NCI-H1417 treated with DMSO at 0.1 percent for 48 hours (cell line): Measurements from ENCODE around the gene MAFF.
A peak's percentile ranks its signal among the peaks of the same experiment; 100 is the strongest.
"Not testable (repeated sequence)": the region's sequence is repeated elsewhere in the genome, so short reads cannot be mapped to it uniquely, and the experiment has no call there.

Experiments
- DNase-seq: peaks from one replicate; lab custom pipeline; 2025; lab: John Stamatoyannopoulos, UW

Gene MAFF

GRCh38 chr22:38226853-38227649 is 25.3 kb downstream of the MAFF start:
- no peak for DNase-seq

DNA sequence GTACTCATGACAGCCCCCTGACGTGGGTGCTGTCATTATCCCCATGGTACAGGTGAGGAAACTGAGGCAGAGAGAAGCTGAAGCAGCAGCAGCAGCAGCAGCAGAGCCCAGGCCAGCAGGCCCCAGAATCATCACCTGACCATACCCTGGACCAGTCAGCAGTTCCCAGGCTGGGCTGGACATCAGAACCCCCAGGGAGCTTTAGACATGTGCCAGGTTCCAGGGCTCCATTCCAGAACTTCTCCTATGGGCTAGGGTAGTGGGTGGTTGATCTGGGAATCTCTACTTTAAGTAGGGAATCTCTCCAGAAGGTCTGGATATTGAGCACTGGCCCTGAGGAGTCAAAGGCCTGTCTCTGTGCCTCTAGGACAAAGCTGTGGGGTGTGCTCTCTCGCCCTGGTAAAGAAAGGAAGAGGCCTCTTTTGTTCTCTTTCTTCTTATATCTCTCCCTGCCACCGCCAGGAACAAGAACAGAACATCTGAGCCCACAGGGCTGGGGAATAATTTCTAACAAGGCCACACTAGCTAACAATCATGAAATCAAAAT is 26.6 kb downstream of the MAFF start:
- DNase-seq: no peak

DNA sequence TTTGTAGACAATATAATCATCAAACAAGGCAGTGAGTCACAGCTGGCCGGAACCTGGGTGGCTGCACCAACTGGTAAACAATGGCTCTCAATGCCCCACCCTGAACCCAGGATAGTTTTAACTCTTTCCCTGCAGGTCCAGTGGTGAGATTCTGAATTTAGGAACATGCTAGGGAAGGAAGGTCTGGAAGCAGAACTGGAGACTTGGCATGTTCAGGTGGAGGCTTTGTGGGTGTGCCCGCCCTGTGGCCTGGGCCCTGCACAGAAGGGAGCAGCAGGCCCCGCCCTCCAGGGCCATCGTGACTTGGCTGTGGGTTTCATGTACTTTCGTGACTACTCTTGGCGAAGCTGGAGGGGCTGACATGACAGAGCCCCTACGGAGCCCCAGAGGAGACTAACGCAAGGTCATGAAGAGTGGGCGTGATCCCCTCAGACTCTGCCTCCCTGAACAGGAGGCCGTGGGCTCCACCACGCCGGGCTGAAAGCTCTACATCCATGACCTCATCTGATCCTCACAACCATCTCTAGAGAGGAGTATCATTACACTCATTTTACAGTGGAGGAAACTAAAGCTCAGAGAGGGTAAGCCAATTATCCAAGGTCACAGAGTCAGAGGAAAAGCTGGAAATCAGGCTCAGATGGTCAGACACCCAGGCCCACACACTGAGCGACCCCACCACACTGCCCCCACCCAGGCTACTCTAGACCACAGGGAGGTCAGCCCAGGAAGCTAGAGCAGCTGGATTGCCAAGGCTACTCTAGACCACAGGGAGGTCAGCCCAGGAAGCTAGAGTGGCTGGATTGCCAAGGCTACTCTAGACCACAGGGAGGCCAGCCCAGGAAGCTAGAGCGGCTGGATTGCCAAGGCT is 27.3 kb downstream of the MAFF start:
- DNase-seq: no peak

DNA sequence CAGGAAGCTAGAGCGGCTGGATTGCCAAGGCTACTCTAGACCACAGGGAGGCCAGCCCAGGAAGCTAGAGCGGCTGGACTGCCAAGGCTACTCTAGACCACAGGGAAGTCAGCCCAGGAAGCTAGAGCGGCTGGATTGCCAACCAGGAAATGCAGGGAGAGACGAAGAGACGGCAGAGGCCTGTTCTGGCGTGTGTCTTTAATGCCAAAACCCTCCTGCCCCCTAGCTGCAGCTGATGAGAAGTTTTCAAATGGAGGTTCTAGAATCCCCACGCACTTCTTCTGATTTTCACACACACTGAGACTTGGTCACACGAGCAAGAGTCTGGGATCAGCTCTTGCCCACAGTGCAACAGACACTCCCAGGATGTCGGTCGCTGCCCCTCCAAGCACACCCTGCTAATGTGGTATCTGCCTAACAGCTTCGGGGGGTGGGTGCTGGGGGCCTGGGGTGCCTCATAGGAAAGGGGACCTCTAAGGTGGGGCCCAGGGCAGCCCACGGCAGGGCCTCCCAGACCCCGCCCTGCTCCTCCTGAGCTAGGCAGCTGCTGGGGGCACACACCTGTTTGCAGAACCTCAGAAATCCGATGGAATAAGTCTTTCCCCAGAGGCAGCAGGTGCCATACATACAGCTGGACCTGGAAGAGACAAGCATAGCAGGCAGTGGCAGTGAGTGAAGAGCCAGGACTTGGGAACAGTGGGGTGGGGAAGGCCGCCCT is 28.5 kb downstream of the MAFF start:
- no peak for DNase-seq

DNA sequence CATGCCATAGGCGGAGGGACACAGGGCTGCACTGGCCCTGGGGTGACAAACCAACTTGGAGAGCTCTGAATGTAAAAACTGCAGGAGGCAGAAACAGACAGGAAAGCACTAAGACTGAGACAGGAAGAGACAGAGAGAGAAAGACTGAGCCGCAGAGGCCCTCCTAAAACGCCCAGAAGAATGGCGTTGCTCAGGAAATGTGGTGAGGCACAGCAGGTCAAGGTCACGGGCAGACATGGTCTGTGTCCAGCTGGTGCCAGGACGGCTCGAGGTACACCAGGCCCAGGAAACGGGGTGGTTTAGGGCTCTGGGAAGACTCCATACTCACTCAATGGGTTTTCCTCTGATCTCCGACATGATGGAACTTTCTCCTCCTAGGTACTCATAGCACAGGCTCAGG is 29.1 kb downstream of the MAFF start:
- no peak for DNase-seq

DNA sequence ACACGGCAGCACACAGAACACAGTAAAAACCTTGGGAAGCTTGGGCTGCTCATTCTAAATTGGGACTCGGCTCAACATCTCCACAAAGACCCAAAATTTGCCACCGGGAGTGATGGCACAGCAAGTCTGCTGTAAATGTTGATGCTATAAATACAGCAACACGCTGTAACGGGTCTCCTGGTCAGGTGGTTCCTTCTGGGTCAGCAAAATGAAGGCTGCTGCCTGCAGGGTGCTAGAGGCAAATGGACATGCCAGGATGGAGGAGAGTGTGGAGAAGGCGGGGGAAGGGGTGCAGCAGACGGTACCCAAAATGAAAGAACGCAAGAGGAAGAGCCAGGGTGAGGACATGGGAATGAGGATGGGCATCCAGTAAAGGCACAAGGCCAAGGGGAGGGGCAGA is 30.4 kb downstream of the MAFF start:
- no peak for DNase-seq

DNA sequence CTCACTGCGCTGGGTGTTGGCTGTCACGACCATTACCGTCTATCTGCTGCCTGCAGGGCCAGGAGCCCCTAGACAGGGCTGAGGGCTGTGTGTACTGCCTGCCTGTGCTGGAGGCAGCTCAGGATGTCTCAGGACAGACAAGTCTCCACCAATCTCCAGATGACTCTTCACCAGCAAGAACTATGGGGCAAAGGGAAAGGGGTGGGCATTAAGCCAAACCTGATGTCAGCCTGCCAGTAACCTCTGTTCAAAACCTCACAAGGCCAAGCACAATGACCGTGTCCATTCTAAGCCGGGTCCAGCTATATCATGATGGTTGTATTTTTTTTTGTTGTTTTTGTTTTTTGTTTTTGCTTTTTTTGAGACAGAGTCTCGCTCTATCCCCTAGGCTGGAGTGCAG is 31.6 kb downstream of the MAFF start:
- no peak for DNase-seq

DNA sequence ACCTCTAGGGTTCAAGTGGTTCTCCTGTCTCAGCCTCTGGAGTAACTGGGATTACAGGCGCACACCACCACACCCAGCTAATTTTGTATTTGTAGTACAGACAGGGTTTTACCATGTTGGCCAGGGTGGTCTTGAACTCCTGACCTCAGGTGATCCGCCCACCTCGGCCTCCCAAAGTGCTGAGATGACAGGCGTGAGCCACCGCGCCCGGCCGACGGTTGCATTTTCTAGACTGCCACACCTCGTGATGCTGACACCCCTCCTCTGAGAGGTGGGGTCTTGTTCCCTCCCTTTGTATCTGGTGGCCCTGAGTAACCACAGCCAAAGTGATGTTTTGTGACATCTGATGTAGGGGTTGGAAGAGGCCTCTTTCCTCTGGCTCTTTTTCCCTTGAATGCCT is 32.1 kb downstream of the MAFF start:
- not testable (repeated sequence) for DNase-seq

- DNase-seq: no peak
These were observed 33.6 kb downstream of the MAFF start for GRCh38 chr22:38235240-38235850.

GRCh38 chr22:38236786-38237185 is 35.0 kb downstream of the MAFF start:
- no peak for DNase-seq

- DNase-seq: no peak
These were observed 36.8 kb downstream of the MAFF start for GRCh38 chr22:38238519-38239071.

GRCh38 chr22:38239101-38239761 is 37.4 kb downstream of the MAFF start:
- no peak for DNase-seq

GRCh38 chr22:38240734-38241252 is 39.0 kb downstream of the MAFF start:
- no peak for DNase-seq

- peak; percentile 84 for DNase-seq
These were observed 41.4 kb downstream of the MAFF start for GRCh38 chr22:38243007-38243765.

- DNase-seq: no peak
These were observed 42.3 kb downstream of the MAFF start for GRCh38 chr22:38244106-38244505.

DNA sequence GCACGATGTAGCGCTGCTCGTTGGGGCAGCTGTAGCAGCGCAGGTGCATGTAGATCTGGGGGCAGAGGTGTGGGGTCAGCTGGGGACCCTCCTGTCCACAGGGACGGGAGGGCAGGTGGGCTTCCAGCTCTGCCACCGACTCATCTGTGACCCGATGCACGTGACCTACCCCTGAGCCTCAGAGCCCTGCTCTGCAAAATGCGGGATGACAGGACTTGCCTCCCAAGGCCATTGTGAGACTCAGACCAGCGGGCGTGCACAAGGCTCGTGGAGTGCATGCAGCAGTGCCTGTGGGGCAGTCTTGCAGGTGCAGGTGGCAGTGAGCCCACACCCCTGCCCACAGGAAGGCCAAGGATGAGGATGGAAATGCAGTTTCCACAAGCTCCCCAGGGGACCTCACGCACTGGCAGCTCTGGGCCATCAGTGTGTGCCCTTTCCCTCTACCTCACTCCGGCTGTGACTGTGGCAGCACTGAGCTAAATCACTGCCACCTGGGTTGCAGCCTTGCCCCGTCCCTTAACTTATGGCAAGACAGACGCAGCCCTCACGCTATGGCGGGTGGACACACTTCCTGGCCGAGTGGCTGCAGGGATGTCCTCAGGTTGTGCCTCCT is 44.4 kb downstream of the MAFF start:
- DNase-seq: no peak

- no peak for DNase-seq
These were observed 44.9 kb downstream of the MAFF start for GRCh38 chr22:38246692-38247091.

- DNase-seq: no peak
These were observed 45.9 kb downstream of the MAFF start for GRCh38 chr22:38247713-38248112.

GRCh38 chr22:38248280-38248679 is 46.5 kb downstream of the MAFF start:
- no peak for DNase-seq

DNA sequence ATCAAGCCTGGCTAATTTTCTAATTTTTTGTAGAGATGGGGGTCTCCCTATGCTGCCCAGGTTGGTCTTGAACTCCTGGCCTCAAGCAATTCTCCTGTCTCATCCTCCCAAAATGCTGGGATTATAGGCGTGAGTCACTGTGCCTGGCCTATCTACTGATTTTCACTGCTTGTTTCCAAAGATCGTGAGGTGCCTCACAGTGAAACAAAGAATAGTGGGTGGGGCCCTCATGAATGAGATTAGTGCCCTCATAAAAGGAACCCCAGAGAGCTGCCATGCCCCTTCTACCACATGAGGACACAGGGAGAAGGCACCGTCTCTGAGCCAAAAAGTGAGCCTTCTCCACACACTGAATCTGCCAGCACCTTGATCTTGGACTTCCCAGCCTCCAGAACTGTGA is 47.5 kb downstream of the MAFF start:
- DNase-seq: no peak
